ENCODE data around the gene MYD88. TPM values are rescaled to one million over a fixed set of nuclear protein-coding genes. Genes with fewer than 3 reads are reported as not detected.

Gene MYD88
- polyA plus RNA-seq, 2 of the 4 experiments (the other 2 are of a cell fraction): 16.8 to 22.3 TPM

- ChIA-PET CTCF (interaction anchor here (1.2 kb wide), 1 partner anchor 22 kb away, joined by 4 read pairs; no protein-coding TSS in a partner anchor), POLR2A (no interaction called here)
- TF ChIP-seq JUNB (IDR thresholded peaks at IDR 0.05): no peak
- no peak for TF ChIP-seq RARB (CRISPR knock-in tag; IDR thresholded peaks at IDR 0.05)
- no peak for TF ChIP-seq REST (IDR thresholded peaks at IDR 0.05)
- no peak for TF ChIP-seq MAZ (IDR thresholded peaks at IDR 0.05; ENCODE audit: borderline replicate concordance, low read depth, low read length)
- no peak for TF ChIP-seq RAD21 (conservative IDR thresholded peaks at IDR 0.05 in 1 of 2, IDR thresholded peaks at IDR 0.05 in 1 of 2)
- TF ChIP-seq RFX5 (IDR thresholded peaks at IDR 0.05): no peak
- TF ChIP-seq NFE2L2 (conservative IDR thresholded peaks at IDR 0.05; ENCODE audit: low read length): no peak
- TF ChIP-seq, protein P1, sequence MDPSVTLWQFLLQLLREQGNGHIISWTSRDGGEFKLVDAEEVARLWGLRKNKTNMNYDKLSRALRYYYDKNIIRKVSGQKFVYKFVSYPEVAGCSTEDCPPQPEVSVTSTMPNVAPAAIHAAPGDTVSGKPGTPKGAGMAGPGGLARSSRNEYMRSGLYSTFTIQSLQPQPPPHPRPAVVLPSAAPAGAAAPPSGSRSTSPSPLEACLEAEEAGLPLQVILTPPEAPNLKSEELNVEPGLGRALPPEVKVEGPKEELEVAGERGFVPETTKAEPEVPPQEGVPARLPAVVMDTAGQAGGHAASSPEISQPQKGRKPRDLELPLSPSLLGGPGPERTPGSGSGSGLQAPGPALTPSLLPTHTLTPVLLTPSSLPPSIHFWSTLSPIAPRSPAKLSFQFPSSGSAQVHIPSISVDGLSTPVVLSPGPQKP (IDR thresholded peaks at IDR 0.05; ENCODE audit: low read depth, low read length): no peak
- TF ChIP-seq KDM1A (IDR thresholded peaks at IDR 0.05; ENCODE audit: low read depth): no peak
- no peak for TF ChIP-seq GATA3 (IDR thresholded peaks at IDR 0.05; ENCODE audit: borderline replicate concordance)
- no peak for TF ChIP-seq ZSCAN20 (CRISPR knock-in tag; IDR thresholded peaks at IDR 0.05)
- no peak for TF ChIP-seq FOSL2 (IDR thresholded peaks at IDR 0.05)
- no peak for TF ChIP-seq FOSL2 (CRISPR knock-in tag; IDR thresholded peaks at IDR 0.05)
- no peak for TF ChIP-seq MYC (IDR thresholded peaks at IDR 0.05; ENCODE audit: borderline replicate concordance, low read length)
- TF ChIP-seq EP300 (IDR thresholded peaks at IDR 0.05): no peak
- TF ChIP-seq FOXS1 (CRISPR knock-in tag; IDR thresholded peaks at IDR 0.05): no peak
- TF ChIP-seq ESRRA (IDR thresholded peaks at IDR 0.05; ENCODE audit: borderline replicate concordance, low read length): no peak
- TF ChIP-seq HDAC2 (IDR thresholded peaks at IDR 0.05): no peak
- TF ChIP-seq, protein P2, sequence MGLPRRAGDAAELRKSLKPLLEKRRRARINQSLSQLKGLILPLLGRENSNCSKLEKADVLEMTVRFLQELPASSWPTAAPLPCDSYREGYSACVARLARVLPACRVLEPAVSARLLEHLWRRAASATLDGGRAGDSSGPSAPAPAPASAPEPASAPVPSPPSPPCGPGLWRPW (IDR thresholded peaks at IDR 0.05): no peak
- H3K4me3 ChIP-seq: no peak overlapping the region
- no peaks in the 10 kb centered on the region for H3K4me1 ChIP-seq
- H3K9me3 ChIP-seq: no peaks in the 10 kb centered on the region
- no peak overlapping the region for H3K4me2 ChIP-seq
- DNase-seq (ENCODE audit: low read depth in 1 of 2, low spot score in 1 of 2): no peak
- no peak for FAIRE-seq
- 54% methylated on average over 6 of the region's 6 CpGs for WGBS (ENCODE audit: missing lambda C conversion rate)
- no peak overlapping the region for H3K27ac ChIP-seq
- ATAC-seq: no peak
Measured at GRCh38 chr3:38095669-38096483, 42.6 kb upstream of the MYD88 start.

DNA sequence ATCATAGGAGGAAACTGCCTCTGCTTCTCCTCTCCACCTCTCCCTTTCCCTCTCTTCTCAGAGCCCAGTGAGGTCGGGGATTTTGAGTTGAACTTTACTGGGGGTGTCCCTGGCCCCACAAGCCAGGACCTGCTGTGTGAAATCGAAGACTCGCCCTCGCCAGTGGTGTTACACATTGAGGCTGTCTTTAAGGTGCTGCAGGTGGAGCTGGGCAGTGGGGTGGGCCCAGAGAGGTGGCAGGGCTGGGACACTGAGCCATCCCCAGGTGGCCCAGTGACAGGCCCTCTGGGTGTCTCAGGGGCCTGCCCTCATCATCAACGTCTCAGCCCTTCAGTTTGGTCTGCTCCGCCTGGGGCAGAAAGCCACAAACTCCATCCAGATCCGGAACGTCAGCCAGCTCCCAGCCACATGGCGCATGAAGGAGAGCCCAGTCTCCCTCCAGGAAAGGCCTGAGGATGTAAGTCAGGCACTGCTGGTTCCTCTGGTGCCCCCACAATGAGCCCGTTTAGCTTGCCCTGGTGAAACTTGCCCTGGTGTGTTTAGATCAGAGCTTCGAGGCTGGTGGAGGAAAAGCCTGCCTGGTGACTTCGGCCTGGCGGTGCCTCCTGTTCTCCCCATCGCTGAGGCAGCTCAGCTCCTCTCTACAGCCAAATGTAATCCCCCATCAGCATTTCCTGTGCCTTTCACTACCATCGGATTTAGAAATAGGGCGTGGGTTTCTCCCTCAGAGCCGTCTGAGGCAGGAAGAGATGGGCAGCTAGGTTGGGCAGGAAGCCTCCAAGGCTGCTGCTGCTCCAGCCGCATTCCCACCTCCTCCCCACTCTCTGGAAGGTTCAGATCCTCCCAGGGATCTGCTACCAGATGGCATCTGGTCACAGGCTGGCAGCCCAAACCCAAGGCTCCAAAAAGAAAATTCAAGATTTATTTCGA, 40.8 kb upstream of the MYD88 start:
- H3K4me2 ChIP-seq: no peak overlapping the region
- no peaks in the 10 kb centered on the region for H3K9me3 ChIP-seq
- no peak overlapping the region for H3K27ac ChIP-seq
- POLR2A ChIA-PET: no interaction called here
- DNase-seq (ENCODE audit: low read depth in 1 of 2, low spot score in 1 of 2) (no peak), FAIRE-seq (no peak), ATAC-seq (no peak)
- WGBS (ENCODE audit: missing lambda C conversion rate): 59% methylated on average over 14 of the region's 19 CpGs
- H3K4me3 ChIP-seq: no peak overlapping the region
- CTCF ChIA-PET: interaction anchor here (1.4 kb wide), 1 partner anchor 10 kb away, joined by 4 read pairs; no protein-coding TSS in a partner anchor
- no peaks in the 10 kb centered on the region for H3K4me1 ChIP-seq
- TF ChIP-seq SREBF2 (IDR thresholded peaks at IDR 0.05): no peak
- no peak for TF ChIP-seq REST (IDR thresholded peaks at IDR 0.05)
- no peak for TF ChIP-seq TFCP2L1 (CRISPR knock-in tag; IDR thresholded peaks at IDR 0.05)
- no peak for TF ChIP-seq EP300 (IDR thresholded peaks at IDR 0.05)
- no peak for TF ChIP-seq RARB (CRISPR knock-in tag; IDR thresholded peaks at IDR 0.05)
- TF ChIP-seq HDAC2 (IDR thresholded peaks at IDR 0.05): no peak
- TF ChIP-seq, protein P3, sequence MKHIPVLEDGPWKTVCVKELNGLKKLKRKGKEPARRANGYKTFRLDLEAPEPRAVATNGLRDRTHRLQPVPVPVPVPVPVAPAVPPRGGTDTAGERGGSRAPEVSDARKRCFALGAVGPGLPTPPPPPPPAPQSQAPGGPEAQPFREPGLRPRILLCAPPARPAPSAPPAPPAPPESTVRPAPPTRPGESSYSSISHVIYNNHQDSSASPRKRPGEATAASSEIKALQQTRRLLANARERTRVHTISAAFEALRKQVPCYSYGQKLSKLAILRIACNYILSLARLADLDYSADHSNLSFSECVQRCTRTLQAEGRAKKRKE (CRISPR knock-in tag; IDR thresholded peaks at IDR 0.05; ENCODE audit: low read depth): no peak
- no peak for TF ChIP-seq FOSB (CRISPR knock-in tag; IDR thresholded peaks at IDR 0.05)
- TF ChIP-seq BHLHE40 (IDR thresholded peaks at IDR 0.05; ENCODE audit: low read depth, low read length): no peak
- no peak for TF ChIP-seq NR3C1 (IDR thresholded peaks at IDR 0.05)
